GM20431 (cell line): ENCODE results near the gene RASD1.

Experiments
- in situ Hi-C: fragments of 300-500 bp; cut with MseI, MboI; formaldehyde crosslinking; loops from one replicate; pipeline ENCODE4 v1.15.0; 2020; ENCODE audit warnings: low sequenced_read_pairs; ENCODE audit not compliant: unreplicated experiment

The RASD1 gene

GRCh38 chr17:17496189-17497064 is at the start of gene RASD1:
TSS of gene RASD1 (minus strand) at chr17:17496395. CDS start at chr17:17496181, 214 bp downstream.
- in situ Hi-C loops = no loop called here

GRCh38 chr17:17545984-17546383 is 49.8 kb upstream of the RASD1 start:
- in situ Hi-C loops = no loop called here

GRCh38 chr17:17545031-17545820 is 49.0 kb upstream of the RASD1 start:
- in situ Hi-C loops = no loop called here

- in situ Hi-C loops = no loop called here
These were observed 46.9 kb upstream of the RASD1 start for GRCh38 chr17:17542906-17543635.

- in situ Hi-C loops = no loop called here
These were observed 45.4 kb upstream of the RASD1 start for GRCh38 chr17:17541640-17542001.

- in situ Hi-C loops = no loop called here
These were observed 44.9 kb upstream of the RASD1 start for GRCh38 chr17:17540935-17541639.

- in situ Hi-C loops = no loop called here
These were observed 44.2 kb upstream of the RASD1 start for GRCh38 chr17:17540278-17540906.

- in situ Hi-C loops = no loop called here
These were observed 43.4 kb upstream of the RASD1 start for GRCh38 chr17:17539591-17539990.

GRCh38 chr17:17538417-17539391 is 42.5 kb upstream of the RASD1 start:
- in situ Hi-C loops = no loop called here

- in situ Hi-C loops = no loop called here
These were observed 41.3 kb upstream of the RASD1 start for GRCh38 chr17:17537311-17538099.

- in situ Hi-C loops = no loop called here
These were observed 40.5 kb upstream of the RASD1 start for GRCh38 chr17:17536702-17537101.

- in situ Hi-C loops = no loop called here
These were observed 39.8 kb upstream of the RASD1 start for GRCh38 chr17:17535957-17536356.

GRCh38 chr17:17533901-17534441 is 37.8 kb upstream of the RASD1 start:
- in situ Hi-C loops = no loop called here

- in situ Hi-C loops = no loop called here
These were observed 36.8 kb upstream of the RASD1 start for GRCh38 chr17:17532991-17533390.

GRCh38 chr17:17531156-17531555 is 35.0 kb upstream of the RASD1 start:
- in situ Hi-C loops = no loop called here

GRCh38 chr17:17528696-17529652 is 32.8 kb upstream of the RASD1 start:
- in situ Hi-C loops = no loop called here
